Spleen (tissue), 7 donors: ENCODE measurements around the gene CARD19.

ENCODE experiments used
- POLR2A ChIP-seq, 3 donors: fragments of 450-650 bp; IDR thresholded peaks; one replicate each; pipeline ENCODE4 v1.5.1; 2017; ENCODE audit warnings: antibody characterized with exemption in 3 of 3, mild to moderate bottlenecking in 1 of 3
- POLR2AphosphoS5 ChIP-seq, 3 donors: sonication (generic); formaldehyde crosslinking; IDR thresholded peaks; one replicate each; pipeline ENCODE4 v1.5.1; 2017; ENCODE audit warnings: antibody characterized with exemption in 3 of 3
- TF ChIP-seq, protein P1 (sequence below), 11 experiments: fragments of 200-600 bp in 7 of 11; fragments of 450-650 bp in 4 of 11; sonication (generic) in 4 of 11; IDR thresholded peaks in 8 of 11; conservative IDR thresholded peaks in 3 of 11; 1 replicate in 7 of 11; 2 replicates in 4 of 11; pipeline versions ENCODE4 v1.4.0 to v1.8.0; 2016 to 2021; ENCODE audit warnings: antibody characterized with exemption in 11 of 11, inconsistent platforms in 4 of 11, mild to moderate bottlenecking in 1 of 11
- donor health status: DM: no; HTN: no; CAD: no; lungs with moderate emphysema.
- donor health status: DM: no; HTN: no; CAD: no.
- donor health status: DM: no; HTN: no; CAD: no.

DNA sequence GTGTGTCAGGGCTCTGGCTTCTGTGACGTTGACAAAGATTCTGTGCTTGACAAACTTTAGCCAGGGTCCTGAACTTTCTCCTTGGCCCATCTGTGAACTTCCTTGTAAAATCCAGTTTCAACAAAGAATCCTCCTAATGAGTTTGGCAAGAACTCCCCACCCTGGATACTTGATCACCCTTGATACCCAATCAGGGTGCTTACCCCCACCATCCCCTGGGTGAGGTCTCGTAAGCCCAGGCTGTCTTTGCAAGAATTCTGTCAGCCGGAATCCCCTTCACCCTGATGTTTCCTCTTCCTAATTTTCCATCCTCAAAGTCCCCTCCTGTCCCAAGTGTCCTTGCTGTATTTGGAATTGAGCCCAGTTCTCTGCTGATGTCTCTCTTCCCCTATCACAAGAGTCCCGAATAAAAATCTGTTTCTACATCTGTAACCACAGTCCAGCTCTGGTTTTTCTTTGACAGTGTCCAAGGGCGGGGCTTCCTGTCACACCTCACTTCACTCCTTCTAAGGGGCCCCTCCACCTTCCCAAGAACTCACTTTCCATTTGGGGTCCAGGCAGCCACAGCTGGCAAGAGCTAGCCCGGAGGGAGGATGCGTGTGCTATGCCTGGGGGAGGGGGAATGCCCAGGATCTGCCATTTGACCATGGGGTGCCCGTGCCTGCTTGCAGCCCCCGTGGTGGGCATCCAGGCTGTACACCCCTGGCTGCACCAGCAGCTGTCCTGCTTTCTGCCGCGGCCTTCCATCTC is 2.7 kb upstream of the CARD19 start:
- TF ChIP-seq, protein P1, sequence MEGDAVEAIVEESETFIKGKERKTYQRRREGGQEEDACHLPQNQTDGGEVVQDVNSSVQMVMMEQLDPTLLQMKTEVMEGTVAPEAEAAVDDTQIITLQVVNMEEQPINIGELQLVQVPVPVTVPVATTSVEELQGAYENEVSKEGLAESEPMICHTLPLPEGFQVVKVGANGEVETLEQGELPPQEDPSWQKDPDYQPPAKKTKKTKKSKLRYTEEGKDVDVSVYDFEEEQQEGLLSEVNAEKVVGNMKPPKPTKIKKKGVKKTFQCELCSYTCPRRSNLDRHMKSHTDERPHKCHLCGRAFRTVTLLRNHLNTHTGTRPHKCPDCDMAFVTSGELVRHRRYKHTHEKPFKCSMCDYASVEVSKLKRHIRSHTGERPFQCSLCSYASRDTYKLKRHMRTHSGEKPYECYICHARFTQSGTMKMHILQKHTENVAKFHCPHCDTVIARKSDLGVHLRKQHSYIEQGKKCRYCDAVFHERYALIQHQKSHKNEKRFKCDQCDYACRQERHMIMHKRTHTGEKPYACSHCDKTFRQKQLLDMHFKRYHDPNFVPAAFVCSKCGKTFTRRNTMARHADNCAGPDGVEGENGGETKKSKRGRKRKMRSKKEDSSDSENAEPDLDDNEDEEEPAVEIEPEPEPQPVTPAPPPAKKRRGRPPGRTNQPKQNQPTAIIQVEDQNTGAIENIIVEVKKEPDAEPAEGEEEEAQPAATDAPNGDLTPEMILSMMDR (IDR thresholded peaks at IDR 0.05 in 8 of 11, conservative IDR thresholded peaks at IDR 0.05 in 3 of 11), result no peak
- no peak for TF ChIP-seq POLR2A (IDR thresholded peaks at IDR 0.05)
- peak; percentile 2 to 32 (median 19) for TF ChIP-seq POLR2AphosphoS5 (IDR thresholded peaks at IDR 0.05)
